Endothelial cell of umbilical vein (primary cell): ENCODE results near the gene IGSF6. TPM values are rescaled to one million over a fixed set of nuclear protein-coding genes. Genes with fewer than 3 reads are reported as not detected.

Experiments used
- BruUV-seq: library from RNA; stranded (reverse); fragments of 400-500 nt; replicated peaks from 2 replicates; lab custom pipeline; 2021; lab: Mats Ljungman, UMichigan
- CTCF ChIA-PET: fragments of 300-600, 350-600 bp; sonication (Branson Sonifier 250); formaldehyde crosslinking; loops from one replicate; lab custom pipeline; 2021; ENCODE audit warnings: antibody characterized with exemption, inconsistent platforms; lab: Charles Lee
- POLR2A ChIA-PET: fragments of 300-600, 350-600 bp; sonication (Branson Sonifier 250); formaldehyde crosslinking; loops from one replicate; lab custom pipeline; 2021; ENCODE audit warnings: antibody characterized with exemption, inconsistent platforms; lab: Charles Lee
- DNase-seq: peaks from one replicate; pipeline ENCODE4 v3.0.0-alpha.2; 2011; ENCODE audit warnings: low read depth, low spot score
- FAIRE-seq: peaks from 2 replicates; lab custom pipeline; 2011; peaks lifted over from hg19 to GRCh38; lab: Jason Lieb, UNC
- H2AFZ ChIP-seq: 2 replicates; pipeline ENCODE4 v1.6.0; 2012; ENCODE audit warnings: low read depth, low read length, control low read depth, inconsistent platforms
- H3K27ac ChIP-seq: 2 replicates; pipeline ENCODE4 v1.5.1; 2011; ENCODE audit warnings: low read depth, mild to moderate bottlenecking, control low read depth, low read length, moderate library complexity; ENCODE audit not compliant: insufficient read depth
- H3K27me3 ChIP-seq, 2 experiments: 2 replicates each; pipeline versions ENCODE4 v1.6.0 to v1.6.1; 2011; ENCODE audit warnings: low read length in 2 of 2, mixed read lengths in 1 of 2; ENCODE audit not compliant: control insufficient read depth in 2 of 2, insufficient read depth in 2 of 2
- H3K36me3 ChIP-seq, 2 experiments: 2 replicates in 1 of 2; 3 replicates in 1 of 2; pipeline ENCODE4 v1.5.1; 2011; ENCODE audit warnings: low read length in 2 of 2, mild to moderate bottlenecking in 1 of 2, moderate library complexity in 1 of 2; ENCODE audit not compliant: control insufficient read depth in 2 of 2, insufficient read depth in 2 of 2; ENCODE audit errors: extremely low read depth in 1 of 2
- H3K4me1 ChIP-seq: 3 replicates; pipeline ENCODE4 v1.5.1; 2011; ENCODE audit warnings: mild to moderate bottlenecking, low read length; ENCODE audit not compliant: control insufficient read depth, insufficient read depth; ENCODE audit errors: extremely low read depth
- H3K4me2 ChIP-seq: 2 replicates; pipeline ENCODE4 v1.6.1; 2011; ENCODE audit warnings: low read length, control low read depth, mixed read lengths; ENCODE audit not compliant: insufficient read depth
- H3K4me3 ChIP-seq, 3 experiments: fragments of 200-600 bp in 1 of 3; sonication (generic), shearing (Covaris generic) in 1 of 3; replicated peaks in 1 of 3; 2 replicates each; pipeline ENCODE4 v1.5.1; 2011 to 2016; ENCODE audit warnings: control low read depth in 3 of 3, low read length in 3 of 3, mild to moderate bottlenecking in 2 of 3, inconsistent platforms in 1 of 3, low read depth in 1 of 3, moderate library complexity in 1 of 3; ENCODE audit not compliant: insufficient read depth in 1 of 3
- H3K79me2 ChIP-seq: 2 replicates; pipeline ENCODE4 v1.6.0; 2012; ENCODE audit warnings: low read length, inconsistent platforms; ENCODE audit not compliant: control insufficient read depth, insufficient read depth
- H3K9ac ChIP-seq: replicated peaks from 2 replicates; pipeline ENCODE3; 2011; ENCODE audit warnings: low read length, control low read depth; ENCODE audit not compliant: insufficient read depth; ENCODE audit errors: extremely low read depth
- H3K9me1 ChIP-seq: replicated peaks from 3 replicates; pipeline ENCODE4 v1.6.0; 2011; ENCODE audit warnings: mild to moderate bottlenecking, low read length; ENCODE audit not compliant: control insufficient read depth, insufficient read depth; ENCODE audit errors: extremely low read depth
- H3K9me3 ChIP-seq: replicated peaks from 2 replicates; pipeline ENCODE4 v1.5.1; 2012; ENCODE audit warnings: low read length, inconsistent platforms; ENCODE audit not compliant: control insufficient read depth, insufficient read depth
- H4K20me1 ChIP-seq: replicated peaks from 2 replicates; pipeline ENCODE3; 2011; ENCODE audit warnings: mild to moderate bottlenecking, low read length; ENCODE audit not compliant: control insufficient read depth, insufficient read depth; ENCODE audit errors: extremely low read depth
- CTCF ChIP-seq, 2 donors: IDR thresholded peaks; 1 replicate in 1 of 2; 2 replicates in 1 of 2; pipeline ENCODE4 v1.5.1; 2011; ENCODE audit warnings: low read length in 2 of 2, mild to moderate bottlenecking in 2 of 2, moderate library complexity in 2 of 2, control low read depth in 1 of 2, inconsistent platforms in 1 of 2, low read depth in 1 of 2; ENCODE audit not compliant: insufficient read depth in 1 of 2; ENCODE audit errors: extremely low read depth in 1 of 2
- JUN ChIP-seq: IDR thresholded peaks from 2 replicates; pipeline ENCODE4 v1.6.1; 2011; ENCODE audit warnings: borderline replicate concordance, low read depth; ENCODE audit not compliant: insufficient read length, insufficient read depth
- MYC ChIP-seq: IDR thresholded peaks from one replicate; pipeline ENCODE4 v1.6.1; 2011; ENCODE audit warnings: mild to moderate bottlenecking, low read depth, low read length
- POLR2A ChIP-seq: IDR thresholded peaks from 2 replicates; pipeline ENCODE4 v1.6.1; 2012; ENCODE audit warnings: low read depth, mild to moderate bottlenecking, control low read depth, low read length
- POLR2AphosphoS5 ChIP-seq: IDR thresholded peaks from 2 replicates; pipeline ENCODE4 v1.6.1; 2012; ENCODE audit warnings: low read depth, mild to moderate bottlenecking, control low read depth, low read length, moderate library complexity; ENCODE audit not compliant: insufficient read depth
- dilution Hi-C: fragments of 300-500 bp; cut with MboI; formaldehyde crosslinking; loops from one replicate; pipeline ENCODE4 v1.15.0; 2019; ENCODE audit warnings: low sequenced_read_pairs; ENCODE audit not compliant: extremely low pct_ligation_motif_present
- intact Hi-C: fragments of 100-400 bp; cut with micrococcal nuclease; formaldehyde crosslinking; loops from one replicate; pipeline ENCODE4 v1.10.0; 2022
- polyA plus RNA-seq, 4 experiments: library from polyadenylated mRNA; depleted of rRNA in 3 of 4; stranded (reverse) in 3 of 4; unstranded in 1 of 4; fragments of >200 nt; gene quantifications; 2 replicates each; pipeline versions ENCODE4 v1.2.1 to v1.2.3, GENCODE V29; 2011 to 2012; ENCODE audit warnings: missing spikeins in 1 of 4
- total RNA-seq: library from RNA; stranded (reverse); gene quantifications from 2 replicates; pipeline ENCODE4 v1.2.3, GENCODE V29; 2021
- TF ChIP-seq, protein P1 (sequence below): IDR thresholded peaks from 2 replicates; pipeline ENCODE4 v1.6.1; 2011; ENCODE audit not compliant: insufficient read depth, insufficient read length

IGSF6 gene
- total and polyA plus RNA-seq, 2 donors (not counting 3 experiments of a cell fraction or from before 2014, with no cell fraction given), result not detected

DNA sequence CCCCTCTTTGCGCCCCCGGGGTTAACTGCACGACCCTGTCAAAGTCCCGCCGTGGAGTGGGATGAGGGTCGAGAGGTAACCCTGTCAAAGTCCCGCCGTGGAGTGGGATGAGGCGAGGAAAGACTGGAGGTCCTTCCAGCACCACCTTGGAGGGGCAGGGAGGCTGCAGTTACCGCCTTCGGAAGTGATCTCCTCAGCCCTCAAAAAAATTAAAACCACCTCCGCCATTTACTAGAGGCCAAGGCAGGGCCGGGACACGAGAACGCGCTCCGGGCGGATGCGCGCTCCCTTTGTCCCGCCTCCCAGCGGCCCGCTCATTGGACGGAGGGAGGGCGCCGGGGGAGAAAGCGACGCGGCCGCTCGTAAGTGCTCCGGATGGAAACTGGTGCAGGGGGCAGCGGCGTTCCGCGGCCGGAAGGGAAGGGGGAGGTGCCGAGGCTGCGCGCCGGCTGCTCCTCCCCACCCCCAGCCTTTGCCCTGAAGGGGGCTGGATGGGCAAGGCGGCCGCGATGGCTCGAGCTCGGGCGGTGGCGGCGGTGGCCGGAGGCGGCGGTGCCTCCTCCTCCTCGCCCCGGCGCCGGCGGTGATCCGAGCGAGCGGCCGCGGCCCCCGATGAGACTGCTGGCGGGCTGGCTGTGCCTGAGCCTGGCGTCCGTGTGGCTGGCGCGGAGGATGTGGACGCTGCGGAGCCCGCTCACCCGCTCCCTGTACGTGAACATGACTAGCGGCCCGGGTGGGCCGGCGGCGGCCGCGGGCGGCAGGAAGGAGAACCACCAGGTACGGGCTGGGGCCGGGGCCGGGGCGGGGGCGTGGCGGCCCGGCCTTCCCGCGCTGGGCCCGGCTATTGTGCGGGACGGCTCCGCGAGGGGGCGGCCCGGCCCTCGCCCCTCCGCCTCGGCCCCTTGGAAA, 53.0 kb downstream of the IGSF6 start, which contains the start of gene METTL9:
METTL9 (plus strand) TSS at position 456 of the 909 bp plus-strand sequence; CDS start at position 613, 157 bp downstream.
- peak within 1 kb of the TSS; percentile 88 for H3K9ac ChIP-seq
- dilution Hi-C loops, result no loop called here
- no peaks in the 10 kb centered on the region for H3K36me3 ChIP-seq
- H3K27ac ChIP-seq, result peak within 1 kb of the TSS; percentile 61
- peaks cover 43% of the 10 kb centered on the region for H3K79me2 ChIP-seq
- TF ChIP-seq POLR2A, result peak; percentile 90
- peak; percentile 43 for TF ChIP-seq MYC
- no peak for TF ChIP-seq CTCF (IDR thresholded peaks at IDR 0.05; ENCODE audit: extremely low read depth in 1 of 2, insufficient read depth in 1 of 2, low read depth in 1 of 2, low read length in 2 of 2)
- TF ChIP-seq, protein P1, sequence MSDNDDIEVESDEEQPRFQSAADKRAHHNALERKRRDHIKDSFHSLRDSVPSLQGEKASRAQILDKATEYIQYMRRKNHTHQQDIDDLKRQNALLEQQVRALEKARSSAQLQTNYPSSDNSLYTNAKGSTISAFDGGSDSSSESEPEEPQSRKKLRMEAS, result no peak
- peak; percentile 95 for TF ChIP-seq POLR2AphosphoS5
- no peak for TF ChIP-seq JUN
- POLR2A ChIA-PET, result no interaction called here
- H3K4me3 ChIP-seq, result peak within 1 kb of the TSS; percentile 60 to 90 (median 77)
- CTCF ChIA-PET, result interaction anchor here (1.1 kb wide), 1 partner anchor 11 kb away, joined by 3 read pairs; no protein-coding TSS in a partner anchor
- peak within 1 kb of the TSS; percentile 82 for H3K4me2 ChIP-seq
- H4K20me1 ChIP-seq, result no peaks in the 10 kb centered on the region
- peak within 1 kb of the TSS; percentile 94 for H2AFZ ChIP-seq
- DNase-seq (peak; percentile 96), FAIRE-seq (peak; percentile 72)
- H3K4me1 ChIP-seq, result peaks cover 21% of the 10 kb centered on the region
- H3K27me3 ChIP-seq, result peaks cover 0 to 2% of the 10 kb centered on the region in 2 experiments
- no TSS peak for BruUV-seq
- intact Hi-C loops, result loop anchor here (1.0 to 5.0 kb wide), 2 partner anchors 27 to 43 kb away; no protein-coding TSS in a partner anchor
- no peaks in the 10 kb centered on the region for H3K9me3 ChIP-seq
- H3K9me1 ChIP-seq, result no peaks in the 10 kb centered on the region
